Mesothelial cell of epicardium (in vitro differentiated cells): ENCODE results near the gene TUBGCP4. TPM values are rescaled to one million over a fixed set of nuclear protein-coding genes. Genes with fewer than 3 reads are reported as not detected.
"Not testable (repeated sequence)": the region's sequence is repeated elsewhere in the genome, so short reads cannot be mapped to it uniquely, and the experiment has no call there.

ENCODE experiments used
- DNase-seq, 2 experiments: peaks; one replicate each; pipeline ENCODE4 v3.0.0; 2021; ENCODE audit warnings: low spot score in 2 of 2; ENCODE audit not compliant: unreplicated experiment in 2 of 2
- H3K27ac Mint-ChIP-seq: 2 replicates; pipeline ENCODE4 v1.8.0; 2021; ENCODE audit warnings: mixed read lengths
- H3K27me3 Mint-ChIP-seq: 2 replicates; pipeline ENCODE4 v1.8.0; 2021; ENCODE audit warnings: low read depth, mixed read lengths
- H3K36me3 Mint-ChIP-seq: 2 replicates; pipeline ENCODE4 v1.8.0; 2021; ENCODE audit warnings: mixed read lengths
- H3K4me1 Mint-ChIP-seq: 2 replicates; pipeline ENCODE4 v1.8.0; 2021; ENCODE audit warnings: mixed read lengths
- H3K4me3 Mint-ChIP-seq: 2 replicates; pipeline ENCODE4 v1.8.0; 2021; ENCODE audit warnings: mild to moderate bottlenecking, moderate library complexity, mixed read lengths
- H3K9me3 Mint-ChIP-seq: 2 replicates; pipeline ENCODE4 v1.8.0; 2021; ENCODE audit warnings: mixed read lengths
- total RNA-seq: library from RNA; stranded (reverse); gene quantifications from 3 replicates; pipeline ENCODE4 v1.2.1, GENCODE V29; 2021
- TF ChIP-seq, protein P1 (sequence below): fragments of 200-600 bp; sonication (generic); IDR thresholded peaks from one replicate; pipeline ENCODE4 v1.5.0; 2021; ENCODE audit warnings: antibody characterized with exemption; ENCODE audit not compliant: unreplicated experiment

TUBGCP4 gene
- total RNA-seq, 1 donor from 2014 or later: 26.3 TPM

DNA sequence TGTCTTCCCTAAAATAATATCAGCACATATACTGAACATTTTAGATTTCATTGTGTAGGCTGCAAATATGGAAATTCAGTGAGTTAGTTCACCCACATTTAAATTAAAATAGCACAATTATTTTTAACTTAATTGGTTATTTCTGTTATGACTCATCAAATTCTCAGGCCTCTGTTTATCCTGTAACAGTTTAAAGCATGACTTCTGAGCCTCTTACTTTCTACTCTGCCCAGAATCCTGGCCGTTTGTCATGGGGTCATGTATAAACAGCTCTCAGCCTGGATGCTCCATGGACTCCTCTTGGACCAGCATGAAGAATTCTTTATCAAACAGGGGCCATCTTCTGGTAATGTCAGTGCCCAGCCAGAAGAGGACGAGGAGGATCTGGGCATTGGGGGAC is 12.2 kb downstream of the TUBGCP4 start:
- peaks cover 40% of the 10 kb centered on the region for H3K36me3 Mint-ChIP-seq

DNA sequence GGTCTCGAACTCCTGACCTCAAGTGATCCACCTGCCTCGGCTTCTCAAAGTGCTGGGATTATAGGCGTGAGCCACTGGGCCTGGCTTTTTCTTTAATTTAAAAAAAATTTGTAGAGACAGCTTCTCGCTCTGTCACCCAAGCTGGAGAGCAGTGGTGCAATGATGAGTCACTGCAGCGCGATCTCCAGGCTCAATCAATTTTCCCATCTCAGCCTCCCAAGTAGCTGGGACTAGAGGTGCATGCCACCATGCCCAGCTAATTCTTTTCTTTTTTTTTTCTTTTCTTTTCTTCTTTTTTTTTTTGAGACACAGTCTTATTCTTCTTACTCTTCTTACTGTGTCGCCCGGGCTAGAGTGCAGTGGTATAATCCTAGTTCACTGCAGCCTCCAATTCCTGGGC is 19.8 kb downstream of the TUBGCP4 start:
- H3K27ac Mint-ChIP-seq: no peak overlapping the region
- no peak for DNase-seq
- no peak overlapping the region for H3K4me3 Mint-ChIP-seq
- peaks cover 3% of the 10 kb centered on the region for H3K9me3 Mint-ChIP-seq
- H3K27me3 Mint-ChIP-seq: no peaks in the 10 kb centered on the region
- TF ChIP-seq, protein P1, sequence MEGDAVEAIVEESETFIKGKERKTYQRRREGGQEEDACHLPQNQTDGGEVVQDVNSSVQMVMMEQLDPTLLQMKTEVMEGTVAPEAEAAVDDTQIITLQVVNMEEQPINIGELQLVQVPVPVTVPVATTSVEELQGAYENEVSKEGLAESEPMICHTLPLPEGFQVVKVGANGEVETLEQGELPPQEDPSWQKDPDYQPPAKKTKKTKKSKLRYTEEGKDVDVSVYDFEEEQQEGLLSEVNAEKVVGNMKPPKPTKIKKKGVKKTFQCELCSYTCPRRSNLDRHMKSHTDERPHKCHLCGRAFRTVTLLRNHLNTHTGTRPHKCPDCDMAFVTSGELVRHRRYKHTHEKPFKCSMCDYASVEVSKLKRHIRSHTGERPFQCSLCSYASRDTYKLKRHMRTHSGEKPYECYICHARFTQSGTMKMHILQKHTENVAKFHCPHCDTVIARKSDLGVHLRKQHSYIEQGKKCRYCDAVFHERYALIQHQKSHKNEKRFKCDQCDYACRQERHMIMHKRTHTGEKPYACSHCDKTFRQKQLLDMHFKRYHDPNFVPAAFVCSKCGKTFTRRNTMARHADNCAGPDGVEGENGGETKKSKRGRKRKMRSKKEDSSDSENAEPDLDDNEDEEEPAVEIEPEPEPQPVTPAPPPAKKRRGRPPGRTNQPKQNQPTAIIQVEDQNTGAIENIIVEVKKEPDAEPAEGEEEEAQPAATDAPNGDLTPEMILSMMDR: no peak
- H3K4me1 Mint-ChIP-seq: no peaks in the 10 kb centered on the region
- H3K36me3 Mint-ChIP-seq: peaks cover 23% of the 10 kb centered on the region

More for the DNA sequence above, 12.2 kb downstream of the TUBGCP4 start:
- H3K9me3 Mint-ChIP-seq: no peaks in the 10 kb centered on the region
- no peak for DNase-seq
- H3K4me1 Mint-ChIP-seq: no peaks in the 10 kb centered on the region
- no peaks in the 10 kb centered on the region for H3K27me3 Mint-ChIP-seq
- TF ChIP-seq, protein P1: no peak
- H3K27ac Mint-ChIP-seq: no peak overlapping the region
- no peak overlapping the region for H3K4me3 Mint-ChIP-seq

DNA sequence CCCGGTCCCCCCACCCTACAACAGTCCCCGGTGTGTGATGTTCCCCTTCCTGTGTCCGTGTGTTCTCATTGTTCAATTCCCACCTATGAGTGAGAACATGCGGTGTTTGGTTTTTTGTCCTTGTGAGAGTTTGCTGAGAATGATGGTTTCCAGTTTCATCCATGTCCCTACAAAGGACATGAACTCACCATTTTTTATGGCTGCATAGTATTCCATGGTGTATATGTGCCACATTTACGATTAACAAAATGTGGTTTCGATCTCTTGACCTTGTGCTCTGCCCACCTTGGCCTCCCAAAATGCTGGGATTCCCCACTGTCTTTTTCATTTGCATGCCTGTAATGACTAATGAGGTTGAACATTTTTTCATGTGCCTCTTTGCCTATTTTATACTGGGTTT is 22.7 kb downstream of the TUBGCP4 start:
- H3K27me3 Mint-ChIP-seq, H3K4me3 Mint-ChIP-seq, H3K9me3 Mint-ChIP-seq, H3K4me1 Mint-ChIP-seq, H3K27ac Mint-ChIP-seq, DNase-seq: not testable (repeated sequence)
- H3K36me3 Mint-ChIP-seq: peaks cover 23% of the 10 kb centered on the region

DNA sequence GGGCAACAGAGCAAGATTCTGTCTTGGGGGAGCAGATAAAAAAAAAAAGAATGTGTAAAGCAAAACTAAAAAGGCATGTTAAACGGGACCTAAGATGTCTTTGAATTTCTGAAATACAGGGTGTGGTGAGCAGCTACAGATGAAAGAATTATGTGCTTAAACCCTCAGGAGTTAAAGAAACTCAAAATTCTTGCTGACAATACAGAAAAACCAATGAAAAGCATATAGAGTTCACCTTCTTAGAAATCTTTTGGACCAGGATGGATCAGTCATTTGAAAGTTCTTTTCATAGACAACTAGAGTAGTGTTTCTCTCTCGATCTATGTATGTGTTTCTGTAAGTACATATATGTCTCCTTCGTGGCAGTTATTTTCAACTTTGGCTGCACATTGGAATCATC is 31.4 kb downstream of the TUBGCP4 start:
- Mint-ChIP-seq H3K27ac (no peak overlapping the region), H3K4me3 (no peak overlapping the region)

DNA sequence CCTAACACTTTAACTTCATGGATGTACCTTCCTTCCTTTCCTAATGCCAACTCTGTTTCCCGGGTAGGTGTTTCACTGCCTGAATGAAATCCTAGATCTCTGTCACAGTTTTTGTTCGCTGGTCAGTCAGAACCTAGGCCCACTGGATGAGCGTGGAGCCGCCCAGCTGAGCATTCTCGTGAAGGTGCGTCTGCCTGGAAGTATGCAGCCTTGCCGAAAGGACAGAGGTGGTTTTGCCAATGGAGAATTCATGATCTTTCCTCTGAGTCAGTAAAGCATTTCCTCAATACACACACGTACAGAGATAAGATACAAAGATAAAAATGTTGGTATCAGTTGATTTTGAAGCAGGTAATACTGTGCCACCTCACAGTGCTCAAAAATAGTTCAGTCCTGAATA is 32.7 kb downstream of the TUBGCP4 start:
- no peak overlapping the region for H3K4me3 Mint-ChIP-seq
- H3K9me3 Mint-ChIP-seq: no peaks in the 10 kb centered on the region
- H3K27ac Mint-ChIP-seq: no peak overlapping the region
- TF ChIP-seq, protein P1: no peak
- no peaks in the 10 kb centered on the region for H3K4me1 Mint-ChIP-seq
- no peak for DNase-seq
- H3K36me3 Mint-ChIP-seq: peaks cover 61% of the 10 kb centered on the region
- H3K27me3 Mint-ChIP-seq: no peaks in the 10 kb centered on the region

More for the DNA sequence above, 31.4 kb downstream of the TUBGCP4 start:
- H3K36me3 Mint-ChIP-seq: peaks cover 50% of the 10 kb centered on the region
- H3K4me1 Mint-ChIP-seq: no peaks in the 10 kb centered on the region
- TF ChIP-seq, protein P1: no peak
- no peak for DNase-seq
- H3K27me3 Mint-ChIP-seq: no peaks in the 10 kb centered on the region
- no peaks in the 10 kb centered on the region for H3K9me3 Mint-ChIP-seq

DNA sequence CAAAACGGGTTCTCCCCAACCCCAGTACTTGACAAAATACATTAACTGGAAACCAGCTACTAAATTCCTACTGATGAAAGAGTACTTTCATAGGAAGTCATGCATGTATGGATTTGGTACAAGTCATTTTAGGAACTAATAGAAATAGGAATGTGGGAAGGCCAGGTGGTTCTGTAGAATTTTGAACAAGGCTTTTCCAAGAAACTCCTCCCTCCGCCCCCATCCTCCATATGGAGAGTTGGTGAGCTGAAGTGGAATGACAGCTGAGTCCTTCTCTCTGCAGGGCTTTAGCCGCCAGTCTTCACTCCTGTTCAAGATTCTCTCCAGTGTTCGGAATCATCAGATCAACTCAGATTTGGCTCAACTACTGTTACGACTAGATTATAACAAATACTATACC is 33.2 kb downstream of the TUBGCP4 start:
- no peak overlapping the region for H3K4me3 Mint-ChIP-seq
- TF ChIP-seq, protein P1: no peak
- H3K4me1 Mint-ChIP-seq: no peaks in the 10 kb centered on the region
- DNase-seq: no peak
- no peaks in the 10 kb centered on the region for H3K9me3 Mint-ChIP-seq
- no peaks in the 10 kb centered on the region for H3K27me3 Mint-ChIP-seq
- no peak overlapping the region for H3K27ac Mint-ChIP-seq
- peaks cover 60% of the 10 kb centered on the region for H3K36me3 Mint-ChIP-seq
